Muscle layer of duodenum (tissue), 2 donors: ENCODE measurements around the gene LY86.
"Not testable (repeated sequence)": the region's sequence is repeated elsewhere in the genome, so short reads cannot be mapped to it uniquely, and the experiment has no call there.

Source experiments
- H3K27ac ChIP-seq: one replicate; pipeline ENCODE4 v1.7.0; 2013; ENCODE audit warnings: mild to moderate bottlenecking, low read length
- H3K27me3 ChIP-seq: one replicate; pipeline ENCODE4 v1.7.0; 2013; ENCODE audit warnings: low read depth, mild to moderate bottlenecking, control low read depth, low read length
- H3K36me3 ChIP-seq, 2 donors: one replicate each; pipeline ENCODE4 v1.7.0; 2013; ENCODE audit warnings: low read length in 2 of 2, control low read depth in 1 of 2, mild to moderate bottlenecking in 1 of 2; ENCODE audit not compliant: insufficient read depth in 2 of 2, control insufficient read depth in 1 of 2
- H3K4me1 ChIP-seq, 2 donors: one replicate each; pipeline ENCODE4 v1.7.0; 2013; ENCODE audit warnings: low read length in 2 of 2, mild to moderate bottlenecking in 2 of 2, control low read depth in 1 of 2, moderate library complexity in 1 of 2; ENCODE audit not compliant: insufficient read depth in 2 of 2, control insufficient read depth in 1 of 2
- H3K4me3 ChIP-seq, 2 donors: one replicate each; pipeline ENCODE4 v1.7.0; 2013; ENCODE audit warnings: low read length in 2 of 2, low read depth in 1 of 2, mild to moderate bottlenecking in 1 of 2
- H3K9me3 ChIP-seq, 2 donors: one replicate each; pipeline ENCODE4 v1.7.0; 2013; ENCODE audit warnings: low read length in 2 of 2, control low read depth in 1 of 2, mild to moderate bottlenecking in 1 of 2; ENCODE audit not compliant: control insufficient read depth in 1 of 2
- donor health status: healthy.

The LY86 gene

GRCh38 chr6:6613103-6613718 lies 24.7 kb downstream of the LY86 start:
- H3K9me3 ChIP-seq, H3K36me3 ChIP-seq, H3K27ac ChIP-seq, H3K4me1 ChIP-seq, H3K27me3 ChIP-seq, H3K4me3 ChIP-seq: not testable (repeated sequence)

- H3K27me3 ChIP-seq = no peaks in the 10 kb centered on the region
- H3K27ac ChIP-seq = no peak overlapping the region
- H3K4me1 ChIP-seq = no peaks in the 10 kb centered on the region
- H3K36me3 ChIP-seq = no peaks in the 10 kb centered on the region
- H3K4me3 ChIP-seq = no peak overlapping the region
- no peaks in the 10 kb centered on the region for H3K9me3 ChIP-seq
These were observed 25.8 kb downstream of the LY86 start for GRCh38 chr6:6614096-6614982.

- Histone ChIP-seq H3K27me3 (no peaks in the 10 kb centered on the region), H3K9me3 (no peaks in the 10 kb centered on the region), H3K4me3 (no peak overlapping the region), H3K36me3 (no peaks in the 10 kb centered on the region), H3K4me1 (no peaks in the 10 kb centered on the region), H3K27ac (no peak overlapping the region)
These were observed 26.4 kb downstream of the LY86 start for GRCh38 chr6:6614983-6615349.

- Histone ChIP-seq H3K27ac (no peak overlapping the region), H3K4me3 (no peak overlapping the region), H3K36me3 (no peaks in the 10 kb centered on the region), H3K4me1 (no peaks in the 10 kb centered on the region), H3K27me3 (no peaks in the 10 kb centered on the region), H3K9me3 (no peaks in the 10 kb centered on the region)
These were observed 28.1 kb downstream of the LY86 start for GRCh38 chr6:6616656-6617055.

- H3K4me1 ChIP-seq = no peaks in the 10 kb centered on the region
These were observed 30.7 kb downstream of the LY86 start for GRCh38 chr6:6619021-6619794.

GRCh38 chr6:6620766-6621425 lies 32.4 kb downstream of the LY86 start:
- H3K27ac ChIP-seq = no peak overlapping the region
- H3K4me3 ChIP-seq = no peak overlapping the region
- H3K9me3 ChIP-seq = no peaks in the 10 kb centered on the region
- no peaks in the 10 kb centered on the region for H3K4me1 ChIP-seq
- H3K27me3 ChIP-seq = no peaks in the 10 kb centered on the region
- no peaks in the 10 kb centered on the region for H3K36me3 ChIP-seq

More at GRCh38 chr6:6619021-6619794, 30.7 kb downstream of the LY86 start:
- Histone ChIP-seq H3K9me3 (no peaks in the 10 kb centered on the region), H3K27me3 (no peaks in the 10 kb centered on the region), H3K27ac (no peak overlapping the region), H3K4me3 (no peak overlapping the region), H3K36me3 (no peaks in the 10 kb centered on the region)

- Histone ChIP-seq H3K27ac (no peak overlapping the region), H3K4me3 (no peak overlapping the region), H3K27me3 (no peaks in the 10 kb centered on the region), H3K9me3 (no peaks in the 10 kb centered on the region), H3K36me3 (no peaks in the 10 kb centered on the region), H3K4me1 (no peaks in the 10 kb centered on the region)
These were observed 34.0 kb downstream of the LY86 start for GRCh38 chr6:6622501-6622900.

- no peaks in the 10 kb centered on the region for H3K9me3 ChIP-seq
- no peaks in the 10 kb centered on the region for H3K27me3 ChIP-seq
- no peak overlapping the region for H3K27ac ChIP-seq
- no peaks in the 10 kb centered on the region for H3K4me1 ChIP-seq
- H3K36me3 ChIP-seq = no peaks in the 10 kb centered on the region
- H3K4me3 ChIP-seq = no peak overlapping the region
These were observed 35.0 kb downstream of the LY86 start for GRCh38 chr6:6623553-6623952.

GRCh38 chr6:6624269-6624990 lies 35.9 kb downstream of the LY86 start:
- Histone ChIP-seq H3K9me3 (no peaks in the 10 kb centered on the region), H3K4me3 (no peak overlapping the region), H3K27ac (no peak overlapping the region), H3K36me3 (no peaks in the 10 kb centered on the region), H3K27me3 (no peaks in the 10 kb centered on the region), H3K4me1 (no peaks in the 10 kb centered on the region)

- no peak overlapping the region for H3K27ac ChIP-seq
- no peaks in the 10 kb centered on the region for H3K36me3 ChIP-seq
- no peaks in the 10 kb centered on the region for H3K4me1 ChIP-seq
- H3K9me3 ChIP-seq = no peaks in the 10 kb centered on the region
- no peak overlapping the region for H3K4me3 ChIP-seq
- no peaks in the 10 kb centered on the region for H3K27me3 ChIP-seq
These were observed 37.7 kb downstream of the LY86 start for GRCh38 chr6:6626187-6626586.
